Measurements from ENCODE around the gene CISD3.

CISD3 gene

GRCh38 chr17:38735161-38735997 is 5.2 kb downstream of the CISD3 start:
- TF ChIP-seq, protein P1, sequence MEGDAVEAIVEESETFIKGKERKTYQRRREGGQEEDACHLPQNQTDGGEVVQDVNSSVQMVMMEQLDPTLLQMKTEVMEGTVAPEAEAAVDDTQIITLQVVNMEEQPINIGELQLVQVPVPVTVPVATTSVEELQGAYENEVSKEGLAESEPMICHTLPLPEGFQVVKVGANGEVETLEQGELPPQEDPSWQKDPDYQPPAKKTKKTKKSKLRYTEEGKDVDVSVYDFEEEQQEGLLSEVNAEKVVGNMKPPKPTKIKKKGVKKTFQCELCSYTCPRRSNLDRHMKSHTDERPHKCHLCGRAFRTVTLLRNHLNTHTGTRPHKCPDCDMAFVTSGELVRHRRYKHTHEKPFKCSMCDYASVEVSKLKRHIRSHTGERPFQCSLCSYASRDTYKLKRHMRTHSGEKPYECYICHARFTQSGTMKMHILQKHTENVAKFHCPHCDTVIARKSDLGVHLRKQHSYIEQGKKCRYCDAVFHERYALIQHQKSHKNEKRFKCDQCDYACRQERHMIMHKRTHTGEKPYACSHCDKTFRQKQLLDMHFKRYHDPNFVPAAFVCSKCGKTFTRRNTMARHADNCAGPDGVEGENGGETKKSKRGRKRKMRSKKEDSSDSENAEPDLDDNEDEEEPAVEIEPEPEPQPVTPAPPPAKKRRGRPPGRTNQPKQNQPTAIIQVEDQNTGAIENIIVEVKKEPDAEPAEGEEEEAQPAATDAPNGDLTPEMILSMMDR (IDR thresholded peaks at IDR 0.05; ENCODE audit: insufficient read depth, missing control alignments), result peak; percentile 97
- FAIRE-seq (no peak), DNase-seq (ENCODE audit: insufficient read length, low spot score) (peak; percentile 90)

DNA sequence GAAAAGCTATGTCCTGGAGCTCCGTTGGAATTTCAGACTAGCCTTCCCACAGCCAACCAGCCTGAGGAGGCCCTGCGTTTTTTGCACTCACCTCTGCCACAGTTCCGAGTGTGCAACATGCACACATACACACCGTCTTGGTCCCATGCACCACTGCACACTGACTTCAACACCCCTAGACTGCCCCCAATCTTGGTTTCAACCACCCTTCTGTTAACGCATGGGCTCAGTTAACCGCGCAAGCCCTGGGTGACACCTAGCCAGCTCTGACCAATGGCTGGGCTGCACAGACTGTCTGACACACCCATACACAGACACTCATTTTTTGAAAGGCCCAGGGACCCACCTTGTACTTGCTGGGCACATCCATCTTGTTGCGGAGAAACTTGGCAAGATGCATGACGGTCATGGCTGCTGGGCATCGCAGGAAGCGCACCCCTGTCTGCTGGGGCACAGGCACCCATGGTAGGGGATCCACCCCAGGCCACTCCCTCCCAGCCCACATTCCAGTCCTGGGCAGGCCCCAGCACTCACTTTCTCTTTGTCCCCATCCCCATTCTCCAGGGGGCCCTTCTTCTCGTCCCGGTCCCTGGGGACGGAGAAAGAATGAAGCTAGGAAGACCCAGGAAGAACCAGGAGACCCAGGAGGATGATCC is 8.0 kb downstream of the CISD3 start:
- no peak for FAIRE-seq
- TF ChIP-seq, protein P1 (IDR thresholded peaks at IDR 0.05; ENCODE audit: insufficient read depth, missing control alignments), result no peak

GRCh38 chr17:38738686-38739085 is 8.5 kb downstream of the CISD3 start:
- TF ChIP-seq, protein P1 (IDR thresholded peaks at IDR 0.05; ENCODE audit: insufficient read depth, missing control alignments), result no peak
- FAIRE-seq (no peak), DNase-seq (ENCODE audit: insufficient read length, low spot score) (no peak)

More for the DNA sequence above, 8.0 kb downstream of the CISD3 start:
- no peak for DNase-seq (ENCODE audit: insufficient read length, low spot score)

GRCh38 chr17:38739305-38739704 is 9.2 kb downstream of the CISD3 start:
- no peak for DNase-seq (ENCODE audit: insufficient read length, low spot score)
- TF ChIP-seq, protein P1 (IDR thresholded peaks at IDR 0.05; ENCODE audit: insufficient read depth, missing control alignments), result no peak

GRCh38 chr17:38740044-38740443 is 9.9 kb downstream of the CISD3 start:
- DNase-seq (ENCODE audit: insufficient read length, low spot score), result no peak
- FAIRE-seq, result no peak
- TF ChIP-seq, protein P1 (IDR thresholded peaks at IDR 0.05; ENCODE audit: insufficient read depth, missing control alignments), result no peak

More at GRCh38 chr17:38739305-38739704, 9.2 kb downstream of the CISD3 start:
- FAIRE-seq, result no peak

- TF ChIP-seq, protein P1 (IDR thresholded peaks at IDR 0.05; ENCODE audit: insufficient read depth, missing control alignments), result no peak
- DNase-seq (ENCODE audit: insufficient read length, low spot score) (no peak), FAIRE-seq (no peak)
These were observed 10.7 kb downstream of the CISD3 start for GRCh38 chr17:38740806-38741205.

GRCh38 chr17:38741461-38741860 is 11.3 kb downstream of the CISD3 start:
- DNase-seq (ENCODE audit: insufficient read length, low spot score), result no peak
- TF ChIP-seq, protein P1 (IDR thresholded peaks at IDR 0.05; ENCODE audit: insufficient read depth, missing control alignments), result no peak
- FAIRE-seq, result no peak

All from D721Med (cell line).